ENCODE measurements around the gene MOCS3.

- TF ChIP-seq, protein P1, sequence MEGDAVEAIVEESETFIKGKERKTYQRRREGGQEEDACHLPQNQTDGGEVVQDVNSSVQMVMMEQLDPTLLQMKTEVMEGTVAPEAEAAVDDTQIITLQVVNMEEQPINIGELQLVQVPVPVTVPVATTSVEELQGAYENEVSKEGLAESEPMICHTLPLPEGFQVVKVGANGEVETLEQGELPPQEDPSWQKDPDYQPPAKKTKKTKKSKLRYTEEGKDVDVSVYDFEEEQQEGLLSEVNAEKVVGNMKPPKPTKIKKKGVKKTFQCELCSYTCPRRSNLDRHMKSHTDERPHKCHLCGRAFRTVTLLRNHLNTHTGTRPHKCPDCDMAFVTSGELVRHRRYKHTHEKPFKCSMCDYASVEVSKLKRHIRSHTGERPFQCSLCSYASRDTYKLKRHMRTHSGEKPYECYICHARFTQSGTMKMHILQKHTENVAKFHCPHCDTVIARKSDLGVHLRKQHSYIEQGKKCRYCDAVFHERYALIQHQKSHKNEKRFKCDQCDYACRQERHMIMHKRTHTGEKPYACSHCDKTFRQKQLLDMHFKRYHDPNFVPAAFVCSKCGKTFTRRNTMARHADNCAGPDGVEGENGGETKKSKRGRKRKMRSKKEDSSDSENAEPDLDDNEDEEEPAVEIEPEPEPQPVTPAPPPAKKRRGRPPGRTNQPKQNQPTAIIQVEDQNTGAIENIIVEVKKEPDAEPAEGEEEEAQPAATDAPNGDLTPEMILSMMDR (IDR thresholded peaks at IDR 0.05; ENCODE audit: low read length), result no peak
- TF ChIP-seq EZH2 (optimal IDR thresholded peaks at IDR 0.05; ENCODE audit: low read depth, low read length) (no peak), EZH2phosphoT487 (IDR thresholded peaks at IDR 0.05; ENCODE audit: low read length) (no peak)
Observed at GRCh38 chr20:50959543-50960126, 1.0 kb downstream of the MOCS3 start.

All from MM.1S (cell line).